Measurements from ENCODE around the gene KLHL11. TPM values are rescaled to one million over a fixed set of nuclear protein-coding genes. Genes with fewer than 3 reads are reported as not detected.
A peak's percentile ranks its signal among the peaks of the same experiment; 100 is the strongest.

Gene KLHL11
- total and polyA plus RNA-seq, 2 experiments from 2014 or later, result 8.7 to 25.5 TPM

DNA sequence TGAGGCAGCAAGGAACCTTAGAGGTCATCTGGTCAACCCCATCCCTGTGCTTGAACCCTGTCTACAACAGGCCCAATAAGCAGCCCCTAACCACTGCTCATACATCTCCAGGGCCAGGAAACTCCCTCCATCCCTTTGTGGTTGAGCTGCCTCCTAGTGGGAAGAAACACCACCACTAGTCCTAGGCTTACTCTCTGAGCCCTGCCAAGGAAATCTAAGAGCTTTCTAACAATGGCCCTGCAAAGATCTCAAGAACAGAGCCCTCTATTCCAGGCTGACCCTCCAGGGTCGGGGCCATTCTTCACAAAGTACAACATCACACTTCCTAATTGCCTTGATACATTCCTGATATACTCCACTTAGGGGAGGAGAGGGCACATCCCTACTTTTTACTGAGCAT, 47.7 kb upstream of the KLHL11 start:
- no peak for TF ChIP-seq ZNF114 (CRISPR knock-in tag; IDR thresholded peaks at IDR 0.05)
- TF ChIP-seq REST (IDR thresholded peaks at IDR 0.05; ENCODE audit: unreplicated experiment), result no peak
- no peak for TF ChIP-seq STAT1 (IDR thresholded peaks at IDR 0.05; ENCODE audit: unreplicated experiment)
- TF ChIP-seq, protein P1, sequence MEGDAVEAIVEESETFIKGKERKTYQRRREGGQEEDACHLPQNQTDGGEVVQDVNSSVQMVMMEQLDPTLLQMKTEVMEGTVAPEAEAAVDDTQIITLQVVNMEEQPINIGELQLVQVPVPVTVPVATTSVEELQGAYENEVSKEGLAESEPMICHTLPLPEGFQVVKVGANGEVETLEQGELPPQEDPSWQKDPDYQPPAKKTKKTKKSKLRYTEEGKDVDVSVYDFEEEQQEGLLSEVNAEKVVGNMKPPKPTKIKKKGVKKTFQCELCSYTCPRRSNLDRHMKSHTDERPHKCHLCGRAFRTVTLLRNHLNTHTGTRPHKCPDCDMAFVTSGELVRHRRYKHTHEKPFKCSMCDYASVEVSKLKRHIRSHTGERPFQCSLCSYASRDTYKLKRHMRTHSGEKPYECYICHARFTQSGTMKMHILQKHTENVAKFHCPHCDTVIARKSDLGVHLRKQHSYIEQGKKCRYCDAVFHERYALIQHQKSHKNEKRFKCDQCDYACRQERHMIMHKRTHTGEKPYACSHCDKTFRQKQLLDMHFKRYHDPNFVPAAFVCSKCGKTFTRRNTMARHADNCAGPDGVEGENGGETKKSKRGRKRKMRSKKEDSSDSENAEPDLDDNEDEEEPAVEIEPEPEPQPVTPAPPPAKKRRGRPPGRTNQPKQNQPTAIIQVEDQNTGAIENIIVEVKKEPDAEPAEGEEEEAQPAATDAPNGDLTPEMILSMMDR (conservative IDR thresholded peaks at IDR 0.05; ENCODE audit: low read depth in 2 of 2), result 0 out of 4 replicates have a peak, but pooled peaks of 1 of the 2 experiments have one; percentile 6
- Histone ChIP-seq H4K20me1 (replicated peaks; ENCODE audit: insufficient read depth) (peaks cover 84% of the 10 kb centered on the region), H3K4me1 (ENCODE audit: insufficient read depth) (peaks cover 35% of the 10 kb centered on the region), H3K4me2 (no peak overlapping the region), H3K4me3 (no peak overlapping the region), H3F3A (replicated peaks; ENCODE audit: low read depth) (peaks cover 31% of the 10 kb centered on the region), H3K27ac (ENCODE audit: low read depth) (0 out of 2 replicates have a peak overlapping the region, but pooled peaks have one; percentile 14), H3K79me2 (replicated peaks; ENCODE audit: insufficient read depth) (peaks cover 87% of the 10 kb centered on the region), H3K36me3 (ENCODE audit: insufficient read depth) (peaks cover 43% of the 10 kb centered on the region), H2AFZ (no peak overlapping the region), H3K9me2 (ENCODE audit: insufficient read depth) (no peaks in the 10 kb centered on the region), H3K27me3 (ENCODE audit: insufficient read depth) (no peaks in the 10 kb centered on the region)
- peaks cover 9% of the 10 kb centered on the region for H3K27me3 Mint-ChIP-seq (ENCODE audit: insufficient read depth, low read depth, poor library complexity)
- H3K36me3 Mint-ChIP-seq (ENCODE audit: low read depth), result peaks cover 87% of the 10 kb centered on the region
- H3K4me1 Mint-ChIP-seq, result peaks cover 37% of the 10 kb centered on the region
- 0 out of 2 replicates have a peak overlapping the region, but pooled peaks have one; percentile 9 for H3K27ac Mint-ChIP-seq
- DNase-seq (ENCODE audit: low spot score), result no peak
- H3K4me3 Mint-ChIP-seq, result no peak overlapping the region
- ATAC-seq, result no peak
- H3K9me3 Mint-ChIP-seq, result no peaks in the 10 kb centered on the region; the same call in 2 of the 3 replicates

DNA sequence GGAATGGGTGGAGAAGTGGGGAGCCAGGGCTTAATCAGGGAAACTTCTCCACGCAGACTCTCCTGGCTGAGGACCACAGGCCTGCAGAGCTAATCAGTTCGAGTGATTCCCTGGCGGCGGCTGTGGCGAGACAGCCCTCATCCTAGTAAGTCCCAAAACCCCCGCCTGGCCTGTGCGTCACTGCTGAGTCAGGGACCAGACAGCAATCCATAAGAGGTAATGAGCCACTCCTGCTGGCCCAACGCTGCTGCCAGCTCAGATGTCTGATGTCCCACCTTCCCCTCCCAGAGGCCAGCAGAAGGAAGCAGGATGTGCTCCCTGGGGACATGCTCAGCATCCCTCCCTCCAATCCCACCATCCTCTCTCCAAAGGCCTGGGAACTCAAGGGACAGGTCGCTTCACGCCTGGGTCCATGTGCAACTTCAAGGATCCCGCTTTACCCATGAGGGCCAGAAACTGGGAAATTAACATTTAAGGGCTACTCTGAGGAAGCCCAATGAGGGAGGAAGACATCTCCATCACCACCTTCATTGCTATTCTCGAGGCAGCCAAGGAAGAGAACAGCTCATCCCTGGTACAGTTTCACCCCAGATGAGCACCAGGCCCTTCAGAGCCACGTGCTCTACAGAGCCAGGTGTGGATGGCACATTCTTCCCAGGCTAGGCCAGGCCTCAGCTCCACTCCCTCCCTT, 45.6 kb upstream of the KLHL11 start:
- no peak overlapping the region for H2AFZ ChIP-seq
- peaks cover 59% of the 10 kb centered on the region for H3K36me3 ChIP-seq (ENCODE audit: insufficient read depth)
- no peaks in the 10 kb centered on the region; the same call in 2 of the 3 replicates for H3K9me3 Mint-ChIP-seq
- no peak overlapping the region for H3K4me3 Mint-ChIP-seq
- DNase-seq (ENCODE audit: low spot score) (no peak), ATAC-seq (no peak)
- H3F3A ChIP-seq (replicated peaks; ENCODE audit: low read depth), result peaks cover 27% of the 10 kb centered on the region
- H3K36me3 Mint-ChIP-seq (ENCODE audit: low read depth), result peaks cover 94% of the 10 kb centered on the region
- peaks cover 22% of the 10 kb centered on the region for H3K4me1 Mint-ChIP-seq
- H4K20me1 ChIP-seq (replicated peaks; ENCODE audit: insufficient read depth), result peaks cover 80% of the 10 kb centered on the region
- peaks cover 76% of the 10 kb centered on the region for H3K79me2 ChIP-seq (replicated peaks; ENCODE audit: insufficient read depth)
- no peak overlapping the region for H3K4me2 ChIP-seq
- H3K4me3 ChIP-seq, result no peak overlapping the region
- peak overlapping the region; percentile 40 for H3K27ac Mint-ChIP-seq
- peaks cover 8% of the 10 kb centered on the region for H3K27me3 Mint-ChIP-seq (ENCODE audit: insufficient read depth, low read depth, poor library complexity)
- H3K27me3 ChIP-seq (ENCODE audit: insufficient read depth), result no peaks in the 10 kb centered on the region
- no peaks in the 10 kb centered on the region for H3K9me2 ChIP-seq (ENCODE audit: insufficient read depth)
- no peak overlapping the region for H3K27ac ChIP-seq (ENCODE audit: low read depth)
- peaks cover 18% of the 10 kb centered on the region for H3K4me1 ChIP-seq (ENCODE audit: insufficient read depth)
- TF ChIP-seq ZNF114 (CRISPR knock-in tag; IDR thresholded peaks at IDR 0.05) (no peak), REST (IDR thresholded peaks at IDR 0.05; ENCODE audit: unreplicated experiment) (no peak)
